DOHH2 (cell line): ENCODE measurements around the gene SNCAIP.

Experiments
- EZH2phosphoT487 ChIP-seq: fragments of 200-600 bp; sonication (generic); IDR thresholded peaks from 2 replicates; pipeline ENCODE4 v1.6.1; 2017; ENCODE audit warnings: borderline replicate concordance, mild to moderate bottlenecking, antibody characterized with exemption, low read length, moderate library complexity, mixed read lengths
- TF ChIP-seq, protein P1 (sequence below): fragments of 200-600 bp; sonication (generic); IDR thresholded peaks from one replicate; pipeline ENCODE4 v1.5.1; 2014; ENCODE audit warnings: antibody characterized with exemption, mild to moderate bottlenecking, low read depth, low read length; ENCODE audit not compliant: poor library complexity, severe bottlenecking

DNA sequence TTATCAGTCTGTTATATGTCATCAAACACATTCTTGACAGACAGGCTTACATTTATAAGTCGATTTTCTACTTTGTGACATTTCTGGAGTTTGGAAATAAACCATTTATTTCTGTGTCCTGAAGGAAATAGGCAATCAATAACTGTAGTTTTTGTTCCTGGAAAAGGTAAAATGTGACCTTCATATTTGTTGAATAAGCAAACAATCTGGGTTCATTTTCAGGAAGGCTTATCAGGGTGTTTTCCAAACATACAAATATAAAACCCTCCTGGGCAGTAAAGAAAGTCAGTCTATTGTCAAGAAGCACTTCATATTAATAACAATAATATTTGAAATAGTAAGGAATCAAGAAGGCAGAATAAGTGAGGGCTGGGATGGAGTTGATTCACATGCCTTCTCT lies 195.0 kb downstream of the SNCAIP start:
- TF ChIP-seq, protein P1, sequence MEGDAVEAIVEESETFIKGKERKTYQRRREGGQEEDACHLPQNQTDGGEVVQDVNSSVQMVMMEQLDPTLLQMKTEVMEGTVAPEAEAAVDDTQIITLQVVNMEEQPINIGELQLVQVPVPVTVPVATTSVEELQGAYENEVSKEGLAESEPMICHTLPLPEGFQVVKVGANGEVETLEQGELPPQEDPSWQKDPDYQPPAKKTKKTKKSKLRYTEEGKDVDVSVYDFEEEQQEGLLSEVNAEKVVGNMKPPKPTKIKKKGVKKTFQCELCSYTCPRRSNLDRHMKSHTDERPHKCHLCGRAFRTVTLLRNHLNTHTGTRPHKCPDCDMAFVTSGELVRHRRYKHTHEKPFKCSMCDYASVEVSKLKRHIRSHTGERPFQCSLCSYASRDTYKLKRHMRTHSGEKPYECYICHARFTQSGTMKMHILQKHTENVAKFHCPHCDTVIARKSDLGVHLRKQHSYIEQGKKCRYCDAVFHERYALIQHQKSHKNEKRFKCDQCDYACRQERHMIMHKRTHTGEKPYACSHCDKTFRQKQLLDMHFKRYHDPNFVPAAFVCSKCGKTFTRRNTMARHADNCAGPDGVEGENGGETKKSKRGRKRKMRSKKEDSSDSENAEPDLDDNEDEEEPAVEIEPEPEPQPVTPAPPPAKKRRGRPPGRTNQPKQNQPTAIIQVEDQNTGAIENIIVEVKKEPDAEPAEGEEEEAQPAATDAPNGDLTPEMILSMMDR, result no peak
- no peak for TF ChIP-seq EZH2phosphoT487
